ENCODE data around the gene RPS21.

RPS21 gene

DNA sequence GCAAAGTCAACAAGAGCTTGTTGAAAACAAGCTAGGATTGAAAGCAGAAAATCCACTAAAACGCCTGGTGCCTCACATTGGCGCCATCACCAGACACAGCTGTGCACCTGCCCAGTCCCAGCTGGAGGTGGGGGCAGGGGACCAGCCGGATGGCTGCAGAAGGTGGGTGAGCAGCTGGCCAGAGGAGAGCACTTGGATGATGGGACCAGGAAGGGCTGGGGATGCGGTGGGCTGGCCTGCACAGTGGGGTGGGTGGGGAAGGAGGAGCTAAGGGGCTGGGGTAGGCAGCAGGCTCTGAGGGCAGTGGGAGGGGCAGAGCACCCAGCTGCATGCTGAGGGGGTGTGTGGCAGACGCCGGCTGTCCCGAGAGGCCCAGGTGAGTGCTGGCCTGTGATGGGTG lies 13.1 kb downstream of the RPS21 start:
- no peak for DNase-seq

DNA sequence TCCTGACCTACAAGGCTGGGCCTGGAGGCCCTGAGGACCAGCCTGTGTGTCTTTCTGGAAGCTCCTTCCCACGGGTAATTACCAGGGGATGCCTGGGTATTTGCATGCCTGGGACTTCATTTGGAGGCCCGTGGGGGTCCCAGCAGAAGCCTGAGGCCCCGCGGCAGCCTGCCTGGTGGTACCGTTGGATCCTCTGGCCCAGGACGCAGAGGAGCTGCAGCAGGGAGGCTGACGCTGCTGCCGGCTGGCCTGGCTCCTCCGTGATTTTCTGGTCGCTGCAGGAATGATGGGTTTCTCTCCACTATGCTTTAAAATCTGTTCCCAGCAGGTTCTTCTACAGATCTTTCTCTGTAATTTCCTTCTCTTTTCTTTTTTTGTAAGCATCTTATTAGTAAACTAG lies 13.6 kb downstream of the RPS21 start:
- no peak for DNase-seq

DNA sequence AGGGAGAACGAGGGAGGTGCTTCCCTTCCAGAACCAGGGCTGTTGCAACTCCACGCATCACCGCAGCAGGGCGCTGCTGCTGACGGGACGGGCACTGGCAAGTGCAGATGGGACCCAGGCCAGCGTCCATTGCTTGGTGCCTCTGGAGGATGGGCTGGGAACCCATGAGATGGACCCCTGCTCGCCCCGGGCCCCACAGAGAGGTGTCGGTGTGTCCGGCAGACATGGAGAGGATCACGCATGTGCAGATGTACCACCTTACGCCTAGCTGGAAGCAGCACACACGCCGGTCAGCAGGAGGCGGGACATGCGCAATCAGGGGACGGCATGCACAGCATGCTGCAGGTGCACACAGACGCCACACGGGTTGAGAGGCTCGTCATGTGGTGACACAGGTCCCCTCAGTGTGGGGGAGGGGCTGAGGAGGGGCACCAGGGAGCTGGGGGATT lies 14.5 kb downstream of the RPS21 start:
- no peak for DNase-seq

DNA sequence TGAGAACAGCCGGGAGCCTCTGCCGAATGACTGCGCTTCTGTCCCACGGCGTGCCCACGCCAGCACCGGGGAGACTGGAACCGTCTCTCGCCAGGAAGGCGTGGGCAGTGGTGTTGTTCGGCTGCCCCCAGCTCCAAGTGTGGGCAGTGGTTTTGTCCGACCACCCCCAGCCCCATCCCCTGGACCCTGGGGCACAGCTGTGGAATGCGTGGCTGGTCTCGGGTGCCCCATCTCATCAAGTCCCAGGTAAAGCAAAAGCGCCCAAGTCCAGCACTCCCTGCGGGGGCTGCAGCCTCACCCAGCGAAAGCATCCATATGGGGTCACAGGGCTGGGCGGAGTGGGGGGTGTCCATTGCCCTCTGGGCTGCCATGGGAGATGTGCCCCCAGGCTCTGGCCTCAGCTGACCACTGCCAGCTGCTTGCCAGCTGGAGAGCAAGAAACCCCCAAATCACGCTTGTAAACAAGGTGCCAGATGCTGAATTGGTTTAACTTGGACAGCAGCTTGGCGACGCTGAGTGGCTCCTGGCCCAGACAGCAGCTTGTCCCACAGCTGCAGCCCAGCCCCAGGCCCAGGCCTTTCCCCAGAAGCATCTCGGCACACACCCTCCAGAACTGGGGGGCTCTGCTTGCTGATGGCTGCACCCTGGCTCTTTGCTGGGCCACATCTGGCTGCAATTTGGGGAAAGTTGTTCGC lies 15.7 kb downstream of the RPS21 start:
- DNase-seq = no peak

DNA sequence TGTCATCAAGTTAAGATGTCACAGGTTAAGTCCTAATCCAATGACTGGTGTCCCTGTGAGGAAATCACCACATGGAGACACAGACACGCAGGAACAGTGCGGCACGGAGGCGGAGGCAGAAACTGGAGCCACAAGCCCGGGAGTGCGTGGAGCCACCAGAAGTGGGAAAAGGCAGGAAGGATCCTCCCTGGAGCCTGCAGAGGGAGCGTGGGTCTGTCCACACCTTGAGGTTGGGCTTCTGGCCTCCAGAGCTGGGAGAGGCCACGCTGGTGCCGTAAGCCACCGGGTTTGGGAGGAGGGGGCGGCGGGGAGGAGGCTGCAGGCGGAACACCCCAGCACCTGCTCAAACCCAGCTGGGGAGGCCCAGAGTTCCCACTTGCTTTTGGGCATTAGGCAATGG lies 16.4 kb downstream of the RPS21 start:
- no peak for DNase-seq

DNA sequence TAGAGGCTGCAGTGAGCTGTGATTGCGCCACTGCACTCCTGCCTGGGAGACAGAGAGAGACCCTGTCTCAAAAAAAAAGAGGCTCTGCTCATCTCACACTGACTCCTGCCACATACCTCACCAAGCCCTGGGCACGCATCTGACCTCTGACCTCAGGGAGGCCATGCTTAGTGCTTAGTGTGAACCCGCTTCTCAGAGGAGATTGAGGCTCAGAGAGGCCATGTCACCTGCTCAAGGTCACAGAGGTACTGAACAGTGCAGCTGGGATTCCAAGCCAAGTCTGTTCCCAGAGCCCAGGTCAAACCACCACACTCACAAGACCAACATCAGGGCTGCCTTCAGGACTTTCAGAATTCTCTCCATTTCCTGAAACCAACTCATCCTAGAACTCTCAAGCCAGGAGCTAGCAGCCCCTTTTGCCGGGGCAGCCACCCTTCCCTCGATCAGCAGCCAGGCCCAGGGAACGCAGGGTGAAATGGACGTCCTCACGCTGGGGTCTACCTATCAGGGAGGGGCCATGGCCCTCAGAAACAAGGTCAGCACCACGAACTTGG lies 17.3 kb downstream of the RPS21 start:
- no peak for DNase-seq

DNA sequence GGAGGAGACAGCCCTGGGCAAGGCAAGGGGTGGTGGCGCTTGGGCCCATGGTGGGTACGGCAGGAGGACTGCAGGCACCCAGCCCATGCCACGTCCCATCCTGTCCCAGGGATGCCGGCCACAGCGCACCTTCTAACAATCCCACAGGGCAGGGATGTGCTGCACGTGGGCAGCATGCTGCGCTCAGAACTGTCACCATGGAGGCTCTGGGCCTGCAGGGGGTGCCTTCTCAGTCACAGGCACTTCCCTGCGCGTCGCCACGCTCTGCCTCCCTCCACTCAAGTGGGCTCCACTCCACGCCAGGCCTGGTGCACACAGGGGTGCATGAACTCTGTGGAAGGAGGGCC lies 17.8 kb downstream of the RPS21 start:
- no peak for DNase-seq

DNA sequence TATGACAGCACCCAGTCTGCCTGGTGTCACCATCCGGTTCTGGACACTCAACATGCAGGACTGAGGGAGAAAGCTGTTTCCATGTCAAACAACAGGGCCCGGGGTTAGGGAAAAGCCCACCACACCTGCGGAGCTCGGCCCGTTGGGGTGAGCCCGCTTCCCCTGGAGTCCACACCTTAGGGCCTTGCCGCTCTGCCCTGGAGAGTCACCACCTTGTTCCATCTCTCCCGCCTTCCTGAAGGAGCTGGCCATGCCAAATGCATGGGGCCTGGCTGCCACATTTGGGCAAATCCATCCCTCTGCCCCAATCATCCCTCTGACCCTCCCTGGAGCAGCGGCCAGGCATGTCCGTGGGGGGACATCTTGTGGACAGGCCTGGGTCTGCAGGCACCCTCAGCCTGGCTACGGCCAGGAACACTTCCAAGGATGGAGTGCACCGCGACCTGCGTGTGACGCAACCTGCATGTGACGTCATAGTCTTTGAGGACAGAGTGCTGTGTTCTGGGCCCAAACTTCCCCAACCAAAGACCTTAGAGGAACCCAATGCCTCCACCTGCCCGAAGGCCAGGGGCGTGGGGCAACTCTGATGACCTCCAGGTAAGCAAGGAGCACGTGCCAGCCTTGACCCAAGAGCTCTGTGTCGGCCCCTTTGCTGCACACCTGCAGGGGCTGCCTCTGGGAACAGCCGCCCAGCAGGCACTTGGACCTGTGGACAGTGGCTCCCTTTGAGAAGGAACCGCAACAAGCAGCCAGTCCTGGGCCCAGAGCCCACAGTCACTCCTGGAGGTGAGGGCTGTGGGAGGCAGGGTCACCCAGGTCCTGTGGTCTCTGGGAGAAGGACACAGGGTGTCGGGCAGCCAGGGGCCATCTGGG lies 18.4 kb downstream of the RPS21 start:
- no peak for DNase-seq

DNA sequence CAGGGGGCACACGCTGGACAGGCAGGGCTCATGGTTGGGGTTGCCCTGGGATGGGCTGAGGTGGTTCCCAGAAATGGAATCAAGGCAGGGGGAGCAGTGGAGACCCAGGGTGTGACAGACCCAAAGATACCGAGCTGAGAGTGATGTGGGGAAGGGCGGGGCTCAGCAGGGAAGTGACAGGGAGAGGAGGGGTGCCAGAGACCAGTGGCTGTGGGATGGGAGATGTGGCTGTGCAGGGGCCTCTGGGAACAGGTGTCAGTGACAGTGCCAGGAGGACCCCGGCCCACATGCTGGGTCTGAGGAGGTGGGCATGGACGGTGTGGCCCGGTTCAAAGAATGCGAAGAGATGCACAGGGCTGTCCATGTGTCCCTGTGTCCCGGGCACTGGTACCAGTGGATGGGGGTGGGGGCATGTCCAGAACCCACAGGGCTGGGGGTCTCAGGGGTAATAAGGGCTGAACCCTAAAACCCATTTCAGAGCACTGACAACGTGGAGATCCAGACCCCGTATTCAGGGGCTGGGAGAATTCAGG lies 19.1 kb downstream of the RPS21 start:
- DNase-seq = no peak

DNA sequence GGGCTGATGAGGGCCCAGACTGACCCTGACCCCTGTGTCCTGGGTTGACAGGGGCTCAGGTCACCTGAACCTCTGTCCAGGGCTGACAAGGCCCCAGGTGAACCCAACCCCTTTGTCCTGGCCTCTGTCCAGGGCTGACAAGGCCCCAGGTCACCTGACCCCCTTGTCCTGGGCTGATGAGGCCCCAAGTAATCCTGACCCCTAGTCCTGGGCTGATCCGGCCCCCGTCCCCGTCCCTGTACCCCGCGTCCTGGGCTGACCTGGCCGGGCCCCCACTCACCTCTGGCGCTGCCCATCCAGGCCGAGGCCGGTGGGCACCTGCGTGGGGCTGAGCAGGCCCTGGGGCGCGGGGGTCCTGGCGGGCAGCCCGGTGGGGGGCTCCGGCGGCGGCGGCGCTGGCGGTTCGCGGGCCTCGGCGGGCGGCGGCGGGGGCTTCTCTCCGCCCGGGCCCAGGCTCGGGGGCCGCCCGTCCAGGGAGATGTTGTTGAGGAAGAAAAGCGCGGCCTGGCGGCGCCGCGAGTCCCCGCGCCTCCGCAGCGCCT lies 19.8 kb downstream of the RPS21 start:
- no peak for DNase-seq

DNA sequence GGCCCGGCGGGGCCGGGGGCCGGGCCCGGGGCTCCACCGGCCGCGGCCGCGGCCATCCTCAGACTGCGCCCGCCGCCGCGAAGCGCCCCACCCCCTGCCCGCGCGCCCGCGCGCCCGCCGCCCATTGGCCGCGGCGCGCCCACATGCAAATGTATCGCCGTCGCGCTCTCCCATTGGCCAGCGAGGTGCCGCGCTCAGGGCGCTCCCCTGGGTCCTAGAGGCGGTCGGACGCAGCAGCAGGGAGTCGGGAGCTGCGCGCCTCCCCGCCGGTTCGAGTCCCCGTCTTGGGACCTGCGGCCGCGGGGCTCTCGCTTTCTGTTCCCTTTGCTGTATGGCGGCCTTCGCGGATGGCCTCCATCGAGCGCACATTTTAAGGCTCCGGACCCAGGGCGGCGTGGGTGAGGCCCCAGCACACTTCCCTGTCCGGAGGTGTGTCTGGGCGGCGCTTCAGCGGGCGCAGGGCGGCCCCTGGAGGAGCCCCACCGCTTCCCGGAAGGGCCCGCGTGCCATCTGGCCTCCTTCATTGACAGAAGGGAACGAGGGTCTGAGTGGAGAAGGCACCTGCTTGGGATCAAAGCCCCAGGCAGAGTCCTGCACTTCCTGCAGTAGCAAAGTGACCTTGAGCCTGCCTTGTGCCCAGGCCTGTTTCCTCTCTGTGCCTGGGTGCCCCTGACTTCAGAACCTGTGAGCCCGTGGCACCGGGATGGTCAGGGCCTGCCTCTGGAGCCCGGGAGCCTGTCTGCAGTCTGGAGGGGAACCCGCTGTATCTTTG lies 20.5 kb downstream of the RPS21 start, which contains the start of gene CABLES2:
Gene CABLES2 (minus strand): TSS at position 65 of the 772 bp plus-strand sequence. CDS start 9 bp downstream, at position 56.
- DNase-seq = peak; percentile 93

DNA sequence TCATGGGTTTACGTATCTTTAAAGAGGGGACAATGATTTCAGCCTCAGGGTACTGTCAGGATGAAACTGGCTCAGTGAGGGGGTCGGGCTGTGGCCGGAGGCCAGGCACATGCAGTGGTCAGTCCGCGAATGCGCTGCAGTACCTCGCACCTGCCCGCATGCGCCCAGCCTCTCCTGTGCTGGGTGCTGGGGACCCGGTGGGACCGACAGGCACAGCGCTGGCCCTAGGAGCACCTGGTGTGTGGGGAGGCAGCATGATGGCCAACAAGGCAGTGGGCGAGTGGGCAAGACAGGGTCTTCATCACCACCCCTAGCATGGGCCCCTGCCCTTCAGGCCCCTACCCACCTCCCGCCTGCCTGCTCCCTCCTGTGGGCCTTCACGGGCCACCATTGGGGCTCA lies 21.2 kb downstream of the RPS21 start:
- no peak for DNase-seq

DNA sequence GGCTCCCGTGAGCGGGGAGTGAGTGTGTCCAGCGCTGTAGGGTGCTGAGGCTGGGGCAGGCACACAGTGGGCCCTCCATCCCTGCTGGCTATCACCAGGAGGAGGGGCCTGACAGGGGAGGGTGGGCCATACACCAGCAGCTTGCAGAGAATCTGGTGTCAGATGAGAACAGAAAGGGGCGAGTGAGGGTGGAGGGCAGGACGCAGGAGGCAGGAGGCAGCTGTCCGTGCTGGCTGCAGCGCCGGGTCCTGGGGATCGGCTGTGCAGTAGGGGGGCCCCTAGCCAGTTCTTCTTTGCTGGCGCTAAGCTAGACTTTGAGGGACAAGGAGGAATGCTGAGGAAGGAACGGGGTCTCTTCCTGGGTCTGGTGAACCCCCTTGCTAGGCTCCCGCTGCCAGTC lies 21.7 kb downstream of the RPS21 start:
- no peak for DNase-seq

DNA sequence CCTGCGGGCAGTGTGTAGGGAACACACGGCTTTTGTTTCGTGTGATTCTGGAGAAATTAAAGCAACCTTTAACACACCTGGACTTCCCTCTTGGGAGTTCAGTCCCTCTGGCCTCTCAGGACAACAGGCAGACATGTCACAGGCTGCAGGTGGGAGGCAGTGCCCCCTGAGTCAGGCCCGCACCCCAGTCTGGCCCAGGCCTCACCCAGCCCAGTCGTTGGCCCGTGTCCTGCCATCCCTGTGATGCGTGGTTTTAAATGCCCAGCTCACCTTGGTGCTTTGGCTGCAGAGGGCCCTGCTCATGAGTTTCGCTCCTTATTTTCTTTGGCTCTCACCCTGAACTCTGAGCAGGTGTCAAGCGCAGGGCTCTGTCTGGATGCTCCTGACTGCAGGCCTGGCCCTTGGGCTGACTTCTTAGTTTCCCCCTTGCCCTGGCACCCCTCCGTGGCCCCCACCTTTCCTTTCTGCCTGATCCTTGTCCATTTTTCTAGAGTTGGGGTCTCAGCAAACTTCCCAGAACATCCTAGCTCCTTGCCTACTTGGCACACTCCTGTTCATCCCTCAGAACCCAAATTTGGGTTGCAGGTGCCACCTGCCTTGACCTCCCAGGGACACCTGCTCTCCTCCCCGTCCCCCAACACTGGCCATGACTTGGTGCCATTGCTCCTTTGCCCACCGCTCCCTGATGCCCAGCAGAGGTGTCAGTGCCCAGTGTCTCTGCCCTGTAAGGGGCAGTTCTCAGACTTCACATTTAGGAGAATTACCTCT lies 22.4 kb downstream of the RPS21 start:
- no peak for DNase-seq

DNA sequence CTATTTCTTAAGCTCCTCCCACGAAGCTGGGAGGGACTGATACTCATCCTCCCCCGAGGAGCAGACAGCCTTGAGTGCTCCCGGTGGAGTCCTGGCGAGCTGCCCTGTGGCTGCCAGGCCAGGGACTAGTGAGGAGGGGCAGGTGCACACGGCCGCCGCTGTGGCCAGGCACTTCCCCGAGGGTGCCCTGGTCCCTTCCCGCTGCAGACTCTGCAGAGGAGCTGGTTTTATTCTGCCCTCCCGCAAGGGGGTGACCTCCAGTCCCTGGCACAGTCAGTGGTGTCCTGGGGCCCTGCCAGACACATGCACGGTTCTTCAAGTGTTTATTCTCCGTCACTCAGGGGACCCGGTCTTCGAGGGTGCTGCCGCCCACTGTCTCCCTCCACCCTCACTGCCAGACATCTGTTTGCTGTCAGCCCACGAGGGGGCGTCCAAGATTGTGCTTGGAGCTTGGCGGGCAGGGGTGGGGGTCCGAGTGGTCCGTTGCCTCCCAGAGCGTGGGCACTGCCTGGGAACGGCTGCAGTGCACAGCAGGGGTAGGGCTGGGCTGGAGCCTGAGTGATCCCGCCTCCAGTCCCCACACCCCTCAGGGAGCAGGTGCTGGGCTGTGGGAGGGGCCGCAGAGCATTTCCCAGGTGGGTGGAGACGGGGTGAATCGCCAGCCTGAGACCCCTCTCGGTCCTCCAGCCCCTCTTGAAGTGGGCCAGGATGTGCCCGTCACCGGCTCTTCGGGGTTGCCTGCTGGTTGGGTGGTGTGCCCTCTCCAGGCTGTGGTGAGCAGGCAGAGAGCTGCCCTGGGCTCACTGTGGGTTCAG lies 23.2 kb downstream of the RPS21 start:
- no peak for DNase-seq

DNA sequence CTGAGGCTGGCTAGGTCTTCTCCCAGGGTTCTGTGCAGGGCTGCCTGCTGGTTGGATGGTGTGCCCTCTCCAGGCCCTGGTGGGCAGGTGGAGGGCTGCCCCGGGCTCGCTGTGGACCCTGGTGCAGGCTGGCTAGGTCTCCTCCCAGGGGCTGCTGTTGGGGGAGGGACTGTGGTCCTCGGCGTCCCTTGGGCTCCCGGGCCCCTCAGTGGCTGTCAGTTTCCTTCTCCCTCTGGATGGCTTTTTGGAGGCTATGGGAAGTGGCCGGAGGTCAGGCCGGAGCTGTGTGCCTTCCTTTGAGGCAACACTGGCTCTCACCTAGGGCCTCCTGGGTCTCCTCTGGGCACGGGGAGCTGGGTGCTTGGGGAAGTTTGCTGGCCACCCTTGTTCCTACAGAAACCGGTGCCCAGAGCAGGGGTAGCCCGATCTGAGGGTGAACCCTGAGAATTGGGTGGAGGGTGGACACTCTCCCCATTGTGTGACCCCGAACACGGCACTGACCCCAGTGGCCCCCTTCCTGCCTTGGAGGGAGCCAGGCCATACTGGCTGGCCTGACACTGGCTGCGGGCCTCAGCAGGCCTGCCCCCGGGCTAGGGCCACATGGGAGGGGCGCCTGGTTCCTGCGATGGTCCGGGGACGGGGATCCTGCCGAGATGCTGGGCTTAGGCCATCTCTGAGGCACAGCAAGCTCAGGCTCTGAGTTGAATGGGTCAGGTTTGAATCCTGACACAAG lies 24.0 kb downstream of the RPS21 start:
- DNase-seq = no peak

DNA sequence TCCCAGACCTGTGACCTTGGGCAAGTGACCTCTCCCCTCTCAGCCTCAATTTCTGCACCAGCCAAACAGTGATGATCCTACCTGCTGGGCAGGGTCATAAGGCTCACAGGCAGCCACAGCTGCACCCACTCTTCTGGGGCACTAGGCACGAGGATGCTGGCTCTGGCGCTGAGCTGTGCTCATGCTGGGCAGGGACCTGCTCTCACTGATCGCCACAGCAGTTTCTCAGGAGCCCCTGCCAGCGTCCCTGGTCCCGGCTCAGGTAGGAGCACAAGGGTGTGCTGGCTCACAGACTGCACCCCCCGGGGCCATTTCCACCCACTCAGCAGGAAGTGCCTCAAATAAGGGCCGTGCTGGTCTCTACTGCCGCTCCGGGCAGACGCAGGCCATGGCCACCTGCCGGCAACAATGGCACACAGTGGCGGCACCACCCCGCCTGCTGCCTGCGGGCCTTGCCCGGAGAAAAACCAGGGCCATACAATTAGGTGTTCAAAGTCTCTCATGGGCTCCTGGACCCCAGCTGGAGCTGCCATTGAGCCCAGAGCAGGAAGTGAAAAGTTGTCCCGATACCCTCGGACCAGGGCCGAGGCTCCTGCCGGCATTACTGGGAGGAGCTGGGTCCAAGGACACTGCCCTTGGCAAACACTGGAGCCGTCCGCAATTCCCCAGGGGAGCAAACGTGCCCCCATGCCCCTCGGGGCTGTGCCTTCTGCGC lies 24.7 kb downstream of the RPS21 start:
- DNase-seq = no peak

DNA sequence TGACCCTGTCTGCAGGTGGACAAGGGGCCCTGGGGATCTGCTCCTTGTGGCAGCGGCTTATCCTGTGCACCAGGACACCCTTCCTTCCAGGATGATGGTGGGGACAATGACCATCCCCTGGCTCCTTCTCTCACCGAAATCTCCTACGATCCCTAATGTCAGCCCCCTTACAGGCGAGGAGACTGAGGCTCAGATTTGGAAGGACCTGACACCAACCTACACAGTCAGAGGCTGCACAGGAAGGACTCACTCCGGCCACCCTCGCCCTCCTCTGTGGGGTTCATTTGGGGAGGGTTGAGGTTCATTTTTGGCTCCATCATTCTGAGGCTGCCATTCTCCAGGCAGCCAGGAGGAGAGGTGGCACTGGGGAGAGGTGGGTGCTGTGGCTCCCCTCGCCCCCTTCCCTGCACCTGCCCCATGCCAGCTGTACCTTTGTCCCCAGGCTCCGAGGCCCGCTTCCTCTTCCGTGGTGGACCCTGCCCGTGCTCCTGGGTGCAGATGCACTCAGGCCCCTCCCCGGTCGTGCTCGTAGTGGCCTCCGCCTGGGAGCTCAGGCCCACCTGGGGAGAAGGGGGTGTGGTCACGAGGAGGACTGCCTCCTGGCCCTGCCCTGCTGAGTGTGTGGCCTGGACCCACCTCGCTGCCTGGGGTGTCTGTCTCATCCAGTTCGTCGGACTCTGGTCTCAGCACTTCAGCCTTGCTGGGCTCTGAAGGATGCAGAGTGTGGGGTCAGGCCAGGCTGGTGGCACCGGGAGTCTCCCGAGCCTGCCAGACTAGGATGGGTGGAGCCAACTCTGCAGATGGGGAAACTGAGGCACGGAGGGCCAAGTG lies 25.5 kb downstream of the RPS21 start:
- no peak for DNase-seq

Measured in activated CD8-positive, alpha-beta memory T cell treated with anti-CD3 and anti-CD28 coated beads for 24 hours (primary cell).